GM23338 (cell line): ENCODE data around the gene NFIA. TPM values are rescaled to one million over a fixed set of nuclear protein-coding genes. Genes with fewer than 3 reads are reported as not detected.

Source experiments
- ATAC-seq: fragments of 200-7000 bp; cut with Tn5 transposase; 3 replicates; pipeline ENCODE4 v1.9.1; 2020
- DNase-seq: peaks from one replicate; pipeline ENCODE4 v3.0.0-alpha.2; 2015; ENCODE audit warnings: low spot score
- H2AFZ ChIP-seq: fragments of 200-600 bp; sonication (generic); 2 replicates; pipeline ENCODE4 v1.8.0; 2016; ENCODE audit warnings: antibody characterized with exemption, mild to moderate bottlenecking, moderate library complexity
- H3F3A ChIP-seq: fragments of 200-600 bp; sonication (generic); replicated peaks from 2 replicates; pipeline ENCODE4 v1.8.0; 2017; ENCODE audit warnings: antibody characterized with exemption, mixed run types, low read depth
- H3K27ac ChIP-seq: fragments of 200-600 bp; sonication (generic); 2 replicates; pipeline ENCODE4 v1.6.1; 2016; ENCODE audit warnings: low read depth
- H3K27me3 ChIP-seq: fragments of 200-600 bp; sonication (generic); 2 replicates; pipeline ENCODE4 v1.8.0; 2016; ENCODE audit warnings: mild to moderate bottlenecking, mixed run types, moderate library complexity; ENCODE audit not compliant: insufficient read depth
- H3K36me3 ChIP-seq: fragments of 200-600 bp; sonication (generic); 2 replicates; pipeline ENCODE4 v1.8.0; 2016; ENCODE audit warnings: mild to moderate bottlenecking; ENCODE audit not compliant: insufficient read depth
- H3K4me1 ChIP-seq: fragments of 200-600 bp; sonication (generic); 2 replicates; pipeline ENCODE4 v1.8.0; 2016; ENCODE audit warnings: mild to moderate bottlenecking, moderate library complexity; ENCODE audit not compliant: insufficient read depth
- H3K4me2 ChIP-seq: fragments of 200-600 bp; sonication (generic); 2 replicates; pipeline ENCODE4 v1.7.1; 2017; ENCODE audit warnings: mixed run types
- H3K4me3 ChIP-seq: fragments of 200-600 bp; sonication (generic); 2 replicates; pipeline ENCODE4 v1.6.1; 2016; ENCODE audit warnings: mixed run types
- H3K79me2 ChIP-seq: fragments of 200-600 bp; sonication (generic); replicated peaks from 2 replicates; pipeline ENCODE4 v1.8.0; 2017; ENCODE audit warnings: mild to moderate bottlenecking; ENCODE audit not compliant: insufficient read depth
- H3K9me2 ChIP-seq: fragments of 200-600 bp; sonication (generic); 2 replicates; pipeline ENCODE4 v1.8.0; 2017; ENCODE audit not compliant: insufficient read depth
- H4K20me1 ChIP-seq: fragments of 200-600 bp; sonication (generic); replicated peaks from 2 replicates; pipeline ENCODE4 v1.8.0; 2017; ENCODE audit warnings: mild to moderate bottlenecking; ENCODE audit not compliant: insufficient read depth
- H3K27ac Mint-ChIP-seq: 2 replicates; pipeline ENCODE4 v1.8.0; 2020; ENCODE audit warnings: inconsistent platforms, mild to moderate bottlenecking, moderate library complexity, mixed read lengths
- H3K27me3 Mint-ChIP-seq: 3 replicates; pipeline ENCODE4 v1.8.0; 2022; ENCODE audit warnings: low read depth, mild to moderate bottlenecking, moderate library complexity, mixed read lengths, inconsistent platforms; ENCODE audit not compliant: insufficient read depth, poor library complexity
- H3K36me3 Mint-ChIP-seq: 3 replicates; pipeline ENCODE4 v1.8.0; 2021; ENCODE audit warnings: low read depth, mild to moderate bottlenecking, inconsistent platforms, moderate library complexity, mixed read lengths
- H3K4me1 Mint-ChIP-seq: 3 replicates; pipeline ENCODE4 v1.8.0; 2020; ENCODE audit warnings: mild to moderate bottlenecking, inconsistent platforms, mixed read lengths
- H3K4me3 Mint-ChIP-seq: 3 replicates; pipeline ENCODE4 v1.8.0; 2021; ENCODE audit warnings: moderate library complexity, mild to moderate bottlenecking, inconsistent platforms, mixed read lengths
- H3K9me3 Mint-ChIP-seq: 3 replicates; pipeline ENCODE4 v1.8.0; 2020; ENCODE audit warnings: moderate library complexity, mild to moderate bottlenecking, inconsistent platforms, mixed read lengths
- EZH2 ChIP-seq: fragments of 200-600 bp; sonication (generic); IDR thresholded peaks from one replicate; pipeline ENCODE4 v1.8.0; 2017; ENCODE audit warnings: antibody characterized with exemption, mild to moderate bottlenecking, low read depth; ENCODE audit not compliant: unreplicated experiment
- JUNB ChIP-seq: IDR thresholded peaks from one replicate; pipeline ENCODE4 v1.6.1; 2016; ENCODE audit warnings: antibody characterized with exemption; ENCODE audit not compliant: unreplicated experiment
- POLR2AphosphoS5 ChIP-seq: IDR thresholded peaks from 2 replicates; pipeline ENCODE4 v1.6.1; 2016; ENCODE audit warnings: antibody characterized with exemption, low read depth
- STAT1 ChIP-seq: IDR thresholded peaks from one replicate; pipeline ENCODE4 v1.6.1; 2016; ENCODE audit warnings: antibody characterized with exemption; ENCODE audit not compliant: unreplicated experiment
- polyA plus RNA-seq: library from polyadenylated mRNA; unstranded; fragments of >200 nt; fragmentation: Nextera tagmentation; extraction: Ambion mirVana; gene quantifications from 2 replicates; pipeline ENCODE4 v1.2.1, GENCODE V29; 2016
- total RNA-seq: library from RNA; depleted of rRNA; stranded (reverse); fragments of >200 nt; shearing (Covaris generic); gene quantifications from 2 replicates; pipeline ENCODE4 v1.2.3, GENCODE V29; 2014
- TF ChIP-seq, protein P1 (sequence below): fragments of 250-450 bp; sonication (Bioruptor Pico); IDR thresholded peaks from 2 replicates; pipeline ENCODE4 v1.5.0; 2020; ENCODE audit warnings: mild to moderate bottlenecking, moderate library complexity
- TF ChIP-seq, protein P2 (sequence below): IDR thresholded peaks from one replicate; pipeline ENCODE4 v1.6.1; 2018; ENCODE audit warnings: antibody characterized with exemption; ENCODE audit not compliant: unreplicated experiment
- TF ChIP-seq, protein P3 (sequence below), 2 experiments: fragments of 200-600 bp in 1 of 2; sonication (generic) in 1 of 2; conservative IDR thresholded peaks; 2 replicates each; pipeline versions ENCODE4 v1.5.1 to v1.6.1; 2016 to 2017; ENCODE audit warnings: antibody characterized with exemption in 2 of 2, low read depth in 2 of 2, mild to moderate bottlenecking in 2 of 2, moderate library complexity in 1 of 2
- TF ChIP-seq, protein P4 (sequence below): IDR thresholded peaks from 2 replicates; pipeline ENCODE4 v1.6.1; 2016; ENCODE audit warnings: antibody characterized with exemption

The NFIA gene
- total and polyA plus RNA-seq, 2 experiments from 2014 or later: 0.97 to 2.3 TPM

GRCh38 chr1:61329556-61329955 lies 247.2 kb downstream of the NFIA start (continued):
- TF ChIP-seq, protein P1, sequence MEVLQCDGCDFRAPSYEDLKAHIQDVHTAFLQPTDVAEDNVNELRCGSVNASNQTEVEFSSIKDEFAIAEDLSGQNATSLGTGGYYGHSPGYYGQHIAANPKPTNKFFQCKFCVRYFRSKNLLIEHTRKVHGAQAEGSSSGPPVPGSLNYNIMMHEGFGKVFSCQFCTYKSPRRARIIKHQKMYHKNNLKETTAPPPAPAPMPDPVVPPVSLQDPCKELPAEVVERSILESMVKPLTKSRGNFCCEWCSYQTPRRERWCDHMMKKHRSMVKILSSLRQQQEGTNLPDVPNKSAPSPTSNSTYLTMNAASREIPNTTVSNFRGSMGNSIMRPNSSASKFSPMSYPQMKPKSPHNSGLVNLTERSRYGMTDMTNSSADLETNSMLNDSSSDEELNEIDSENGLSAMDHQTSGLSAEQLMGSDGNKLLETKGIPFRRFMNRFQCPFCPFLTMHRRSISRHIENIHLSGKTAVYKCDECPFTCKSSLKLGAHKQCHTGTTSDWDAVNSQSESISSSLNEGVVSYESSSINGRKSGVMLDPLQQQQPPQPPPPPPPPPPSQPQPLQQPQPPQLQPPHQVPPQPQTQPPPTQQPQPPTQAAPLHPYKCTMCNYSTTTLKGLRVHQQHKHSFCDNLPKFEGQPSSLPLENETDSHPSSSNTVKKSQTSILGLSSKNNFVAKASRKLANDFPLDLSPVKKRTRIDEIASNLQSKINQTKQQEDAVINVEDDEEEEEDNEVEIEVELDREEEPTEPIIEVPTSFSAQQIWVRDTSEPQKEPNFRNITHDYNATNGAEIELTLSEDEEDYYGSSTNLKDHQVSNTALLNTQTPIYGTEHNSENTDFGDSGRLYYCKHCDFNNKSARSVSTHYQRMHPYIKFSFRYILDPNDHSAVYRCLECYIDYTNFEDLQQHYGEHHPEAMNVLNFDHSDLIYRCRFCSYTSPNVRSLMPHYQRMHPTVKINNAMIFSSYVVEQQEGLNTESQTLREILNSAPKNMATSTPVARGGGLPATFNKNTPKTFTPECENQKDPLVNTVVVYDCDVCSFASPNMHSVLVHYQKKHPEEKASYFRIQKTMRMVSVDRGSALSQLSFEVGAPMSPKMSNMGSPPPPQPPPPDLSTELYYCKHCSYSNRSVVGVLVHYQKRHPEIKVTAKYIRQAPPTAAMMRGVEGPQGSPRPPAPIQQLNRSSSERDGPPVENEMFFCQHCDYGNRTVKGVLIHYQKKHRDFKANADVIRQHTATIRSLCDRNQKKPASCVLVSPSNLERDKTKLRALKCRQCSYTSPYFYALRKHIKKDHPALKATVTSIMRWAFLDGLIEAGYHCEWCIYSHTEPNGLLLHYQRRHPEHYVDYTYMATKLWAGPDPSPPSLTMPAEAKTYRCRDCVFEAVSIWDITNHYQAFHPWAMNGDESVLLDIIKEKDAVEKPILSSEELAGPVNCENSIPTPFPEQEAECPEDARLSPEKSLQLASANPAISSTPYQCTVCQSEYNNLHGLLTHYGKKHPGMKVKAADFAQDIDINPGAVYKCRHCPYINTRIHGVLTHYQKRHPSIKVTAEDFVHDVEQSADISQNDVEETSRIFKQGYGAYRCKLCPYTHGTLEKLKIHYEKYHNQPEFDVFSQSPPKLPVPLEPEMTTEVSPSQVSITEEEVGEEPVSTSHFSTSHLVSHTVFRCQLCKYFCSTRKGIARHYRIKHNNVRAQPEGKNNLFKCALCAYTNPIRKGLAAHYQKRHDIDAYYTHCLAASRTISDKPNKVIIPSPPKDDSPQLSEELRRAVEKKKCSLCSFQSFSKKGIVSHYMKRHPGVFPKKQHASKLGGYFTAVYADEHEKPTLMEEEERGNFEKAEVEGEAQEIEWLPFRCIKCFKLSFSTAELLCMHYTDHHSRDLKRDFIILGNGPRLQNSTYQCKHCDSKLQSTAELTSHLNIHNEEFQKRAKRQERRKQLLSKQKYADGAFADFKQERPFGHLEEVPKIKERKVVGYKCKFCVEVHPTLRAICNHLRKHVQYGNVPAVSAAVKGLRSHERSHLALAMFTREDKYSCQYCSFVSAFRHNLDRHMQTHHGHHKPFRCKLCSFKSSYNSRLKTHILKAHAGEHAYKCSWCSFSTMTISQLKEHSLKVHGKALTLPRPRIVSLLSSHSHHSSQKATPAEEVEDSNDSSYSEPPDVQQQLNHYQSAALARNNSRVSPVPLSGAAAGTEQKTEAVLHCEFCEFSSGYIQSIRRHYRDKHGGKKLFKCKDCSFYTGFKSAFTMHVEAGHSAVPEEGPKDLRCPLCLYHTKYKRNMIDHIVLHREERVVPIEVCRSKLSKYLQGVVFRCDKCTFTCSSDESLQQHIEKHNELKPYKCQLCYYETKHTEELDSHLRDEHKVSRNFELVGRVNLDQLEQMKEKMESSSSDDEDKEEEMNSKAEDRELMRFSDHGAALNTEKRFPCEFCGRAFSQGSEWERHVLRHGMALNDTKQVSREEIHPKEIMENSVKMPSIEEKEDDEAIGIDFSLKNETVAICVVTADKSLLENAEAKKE: no peak
- no peak for TF ChIP-seq EZH2
- TF ChIP-seq, protein P2, sequence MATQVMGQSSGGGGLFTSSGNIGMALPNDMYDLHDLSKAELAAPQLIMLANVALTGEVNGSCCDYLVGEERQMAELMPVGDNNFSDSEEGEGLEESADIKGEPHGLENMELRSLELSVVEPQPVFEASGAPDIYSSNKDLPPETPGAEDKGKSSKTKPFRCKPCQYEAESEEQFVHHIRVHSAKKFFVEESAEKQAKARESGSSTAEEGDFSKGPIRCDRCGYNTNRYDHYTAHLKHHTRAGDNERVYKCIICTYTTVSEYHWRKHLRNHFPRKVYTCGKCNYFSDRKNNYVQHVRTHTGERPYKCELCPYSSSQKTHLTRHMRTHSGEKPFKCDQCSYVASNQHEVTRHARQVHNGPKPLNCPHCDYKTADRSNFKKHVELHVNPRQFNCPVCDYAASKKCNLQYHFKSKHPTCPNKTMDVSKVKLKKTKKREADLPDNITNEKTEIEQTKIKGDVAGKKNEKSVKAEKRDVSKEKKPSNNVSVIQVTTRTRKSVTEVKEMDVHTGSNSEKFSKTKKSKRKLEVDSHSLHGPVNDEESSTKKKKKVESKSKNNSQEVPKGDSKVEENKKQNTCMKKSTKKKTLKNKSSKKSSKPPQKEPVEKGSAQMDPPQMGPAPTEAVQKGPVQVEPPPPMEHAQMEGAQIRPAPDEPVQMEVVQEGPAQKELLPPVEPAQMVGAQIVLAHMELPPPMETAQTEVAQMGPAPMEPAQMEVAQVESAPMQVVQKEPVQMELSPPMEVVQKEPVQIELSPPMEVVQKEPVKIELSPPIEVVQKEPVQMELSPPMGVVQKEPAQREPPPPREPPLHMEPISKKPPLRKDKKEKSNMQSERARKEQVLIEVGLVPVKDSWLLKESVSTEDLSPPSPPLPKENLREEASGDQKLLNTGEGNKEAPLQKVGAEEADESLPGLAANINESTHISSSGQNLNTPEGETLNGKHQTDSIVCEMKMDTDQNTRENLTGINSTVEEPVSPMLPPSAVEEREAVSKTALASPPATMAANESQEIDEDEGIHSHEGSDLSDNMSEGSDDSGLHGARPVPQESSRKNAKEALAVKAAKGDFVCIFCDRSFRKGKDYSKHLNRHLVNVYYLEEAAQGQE: no peak
- no peak for TF ChIP-seq POLR2AphosphoS5
- TF ChIP-seq JUNB: no peak

- Histone ChIP-seq H3K27ac (no peak overlapping the region), H3K27me3 (no peaks in the 10 kb centered on the region), H4K20me1 (no peaks in the 10 kb centered on the region), H2AFZ (no peak overlapping the region), H3K4me3 (no peak overlapping the region), H3K4me2 (no peak overlapping the region), H3K79me2 (no peaks in the 10 kb centered on the region), H3K9me2 (peaks cover 5% of the 10 kb centered on the region; the same call in 1 of the 2 replicates), H3K4me1 (no peaks in the 10 kb centered on the region), H3F3A (no peaks in the 10 kb centered on the region), H3K36me3 (no peaks in the 10 kb centered on the region)
- Mint-ChIP-seq H3K27ac (no peak overlapping the region), H3K4me1 (0 out of 3 replicates have a peak, but pooled peaks cover 1% of the 10 kb centered on the region), H3K27me3 (no peaks in the 10 kb centered on the region), H3K4me3 (no peak overlapping the region), H3K36me3 (no peaks in the 10 kb centered on the region), H3K9me3 (no peaks in the 10 kb centered on the region)
- DNase-seq: no peak
- no peak for ATAC-seq
- TF ChIP-seq, protein P3, sequence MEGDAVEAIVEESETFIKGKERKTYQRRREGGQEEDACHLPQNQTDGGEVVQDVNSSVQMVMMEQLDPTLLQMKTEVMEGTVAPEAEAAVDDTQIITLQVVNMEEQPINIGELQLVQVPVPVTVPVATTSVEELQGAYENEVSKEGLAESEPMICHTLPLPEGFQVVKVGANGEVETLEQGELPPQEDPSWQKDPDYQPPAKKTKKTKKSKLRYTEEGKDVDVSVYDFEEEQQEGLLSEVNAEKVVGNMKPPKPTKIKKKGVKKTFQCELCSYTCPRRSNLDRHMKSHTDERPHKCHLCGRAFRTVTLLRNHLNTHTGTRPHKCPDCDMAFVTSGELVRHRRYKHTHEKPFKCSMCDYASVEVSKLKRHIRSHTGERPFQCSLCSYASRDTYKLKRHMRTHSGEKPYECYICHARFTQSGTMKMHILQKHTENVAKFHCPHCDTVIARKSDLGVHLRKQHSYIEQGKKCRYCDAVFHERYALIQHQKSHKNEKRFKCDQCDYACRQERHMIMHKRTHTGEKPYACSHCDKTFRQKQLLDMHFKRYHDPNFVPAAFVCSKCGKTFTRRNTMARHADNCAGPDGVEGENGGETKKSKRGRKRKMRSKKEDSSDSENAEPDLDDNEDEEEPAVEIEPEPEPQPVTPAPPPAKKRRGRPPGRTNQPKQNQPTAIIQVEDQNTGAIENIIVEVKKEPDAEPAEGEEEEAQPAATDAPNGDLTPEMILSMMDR (conservative IDR thresholded peaks at IDR 0.05; ENCODE audit: low read depth in 2 of 2): no peak
- TF ChIP-seq POLR2AphosphoS5 (no peak), STAT1 (no peak)
- TF ChIP-seq, protein P4, sequence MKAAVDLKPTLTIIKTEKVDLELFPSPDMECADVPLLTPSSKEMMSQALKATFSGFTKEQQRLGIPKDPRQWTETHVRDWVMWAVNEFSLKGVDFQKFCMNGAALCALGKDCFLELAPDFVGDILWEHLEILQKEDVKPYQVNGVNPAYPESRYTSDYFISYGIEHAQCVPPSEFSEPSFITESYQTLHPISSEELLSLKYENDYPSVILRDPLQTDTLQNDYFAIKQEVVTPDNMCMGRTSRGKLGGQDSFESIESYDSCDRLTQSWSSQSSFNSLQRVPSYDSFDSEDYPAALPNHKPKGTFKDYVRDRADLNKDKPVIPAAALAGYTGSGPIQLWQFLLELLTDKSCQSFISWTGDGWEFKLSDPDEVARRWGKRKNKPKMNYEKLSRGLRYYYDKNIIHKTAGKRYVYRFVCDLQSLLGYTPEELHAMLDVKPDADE: no peak
Observed at GRCh38 chr1:61330018-61330417, 247.7 kb downstream of the NFIA start.
